Lung microvascular endothelial cell (primary cell): ENCODE measurements around the gene NOX3. TPM values are rescaled to one million over a fixed set of nuclear protein-coding genes. Genes with fewer than 3 reads are reported as not detected.
"Not testable (repeated sequence)": the region's sequence is repeated elsewhere in the genome, so short reads cannot be mapped to it uniquely, and the experiment has no call there.

Experiments used
- DNase-seq, 2 donors: peaks; one replicate each; pipeline versions ENCODE4 v3.0.0 to v3.0.0-alpha.2; 2010; ENCODE audit warnings: low read depth in 2 of 2
- total RNA-seq: library from RNA; depleted of rRNA; stranded (reverse); fragments of >200 nt; gene quantifications from 2 replicates; pipeline ENCODE4 v1.2.1, GENCODE V29; 2014

The NOX3 gene
- total RNA-seq, 1 donor from 2014 or later = not detected

DNA sequence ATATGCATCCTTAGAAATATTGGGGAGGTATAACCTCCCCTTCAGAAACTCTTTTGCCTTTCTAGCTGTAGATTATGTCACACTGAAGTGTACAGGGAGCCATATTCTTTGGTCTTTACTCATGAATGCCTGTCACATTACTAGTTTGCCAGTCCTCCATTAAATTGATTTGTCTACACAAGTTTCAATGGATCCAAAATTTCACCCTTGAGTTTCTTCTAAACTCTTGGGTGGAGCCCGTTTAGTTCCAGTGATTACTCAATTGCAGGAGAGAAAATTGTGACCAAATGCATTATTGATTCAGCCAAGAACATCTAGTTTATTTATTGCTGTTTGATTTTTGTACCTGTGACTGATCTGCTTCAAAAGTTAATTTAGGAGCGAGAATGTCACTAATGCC is 81.0 kb downstream of the NOX3 start:
- no peak for DNase-seq

DNA sequence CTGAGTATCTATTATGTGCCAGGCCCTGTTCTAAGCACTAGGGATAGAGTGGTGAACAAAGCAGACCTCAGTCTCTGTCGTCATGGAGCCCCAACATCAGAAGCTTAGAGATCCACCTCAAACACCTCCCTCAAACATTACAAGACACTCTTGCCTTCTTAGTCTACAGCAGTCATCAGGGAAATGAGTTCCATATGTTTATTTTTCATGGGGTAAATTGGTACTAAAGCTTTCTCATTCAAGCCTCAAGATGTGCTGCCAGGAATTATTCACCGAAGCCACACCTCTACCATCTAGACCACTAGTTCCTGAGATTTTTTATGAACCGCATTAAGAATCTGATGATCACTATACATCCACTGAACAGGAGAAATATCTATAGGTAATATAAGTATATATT is 82.4 kb downstream of the NOX3 start:
- DNase-seq = no peak

DNA sequence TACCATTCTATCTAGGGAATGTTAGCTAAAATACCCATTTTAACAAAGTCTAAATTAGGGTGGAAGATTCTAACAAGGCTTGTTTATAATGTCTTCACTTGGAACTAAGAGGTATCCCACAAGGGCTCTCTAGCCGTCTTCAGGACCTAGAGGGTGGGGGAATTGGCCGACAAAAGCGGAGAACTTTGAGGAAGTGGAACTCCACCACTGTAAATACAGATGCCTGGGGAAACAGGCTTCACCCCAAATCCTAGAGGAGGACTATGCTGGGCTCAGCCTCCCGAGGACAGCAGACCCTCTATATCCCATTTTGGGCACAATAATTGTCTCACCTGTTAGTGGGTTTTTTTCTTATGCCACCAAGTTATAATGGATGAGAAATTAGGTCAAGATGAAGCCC is 83.4 kb downstream of the NOX3 start:
- no peak for DNase-seq

DNA sequence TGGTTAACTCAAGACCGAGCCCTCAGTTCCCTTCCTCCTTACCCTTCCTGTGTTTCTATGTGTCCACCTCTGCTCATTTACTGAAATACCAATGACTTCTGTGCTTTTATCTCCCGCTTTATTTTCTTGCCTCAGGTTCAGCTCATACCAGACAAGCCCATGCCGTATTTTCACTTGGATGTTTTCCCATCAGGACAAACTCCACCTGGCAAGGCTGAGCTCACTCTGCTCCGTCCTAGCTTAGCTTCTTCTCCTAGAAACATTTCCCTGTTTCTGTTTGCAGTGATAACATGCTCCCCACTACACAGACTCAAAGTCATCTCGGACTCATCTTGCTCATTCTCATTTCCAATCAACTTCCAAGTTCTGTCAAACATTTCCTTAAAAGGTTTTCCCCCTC is 84.4 kb downstream of the NOX3 start:
- DNase-seq = no peak

DNA sequence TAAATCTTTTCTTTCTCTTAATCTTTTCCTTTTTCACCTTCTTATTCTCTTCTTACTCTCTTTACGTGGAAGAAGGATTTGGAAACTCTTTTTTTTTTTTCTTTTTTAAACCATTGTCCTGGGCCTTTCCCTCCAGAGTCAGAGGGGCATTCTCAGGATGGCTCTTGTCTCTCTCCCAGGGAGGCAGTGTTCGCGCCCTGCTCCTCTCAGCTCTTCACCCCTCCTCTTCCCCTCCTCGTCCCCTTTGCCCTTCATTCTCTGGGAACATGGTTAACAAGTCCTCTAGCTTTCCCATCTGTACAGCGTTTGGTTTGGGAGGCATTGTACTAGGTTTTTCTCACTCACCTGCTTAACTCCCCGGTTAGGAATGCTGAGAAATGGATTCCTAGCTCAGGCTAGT is 89.3 kb downstream of the NOX3 start:
- no peak for DNase-seq

DNA sequence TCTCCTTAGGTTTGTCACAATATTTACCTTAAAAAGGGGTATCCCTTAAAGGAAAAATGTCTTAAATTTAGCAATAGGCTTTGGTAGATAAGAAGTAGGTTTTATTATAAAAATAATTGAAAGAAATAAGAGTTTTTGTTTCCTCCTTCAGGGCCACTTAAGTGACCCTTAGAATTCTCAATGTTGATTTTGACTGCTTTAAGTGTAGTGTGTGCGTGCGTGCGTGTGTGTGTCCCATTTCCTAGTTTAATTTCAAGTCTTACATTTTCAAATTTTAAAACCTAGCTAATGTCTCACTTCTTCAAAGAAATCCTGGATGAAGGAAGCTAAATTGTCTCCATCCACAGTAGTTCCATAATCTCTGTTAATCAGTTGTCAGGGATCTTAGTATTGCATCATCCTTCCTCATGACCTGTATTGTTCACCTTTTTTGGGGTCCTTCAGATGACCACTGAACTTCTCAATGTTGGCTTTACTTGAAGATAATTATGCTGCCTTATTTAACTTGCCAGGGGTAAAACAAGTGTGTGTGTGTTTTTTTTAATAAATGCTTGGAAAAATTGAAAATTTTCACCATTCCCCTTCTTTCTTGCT is 90.7 kb downstream of the NOX3 start:
- no peak for DNase-seq

DNA sequence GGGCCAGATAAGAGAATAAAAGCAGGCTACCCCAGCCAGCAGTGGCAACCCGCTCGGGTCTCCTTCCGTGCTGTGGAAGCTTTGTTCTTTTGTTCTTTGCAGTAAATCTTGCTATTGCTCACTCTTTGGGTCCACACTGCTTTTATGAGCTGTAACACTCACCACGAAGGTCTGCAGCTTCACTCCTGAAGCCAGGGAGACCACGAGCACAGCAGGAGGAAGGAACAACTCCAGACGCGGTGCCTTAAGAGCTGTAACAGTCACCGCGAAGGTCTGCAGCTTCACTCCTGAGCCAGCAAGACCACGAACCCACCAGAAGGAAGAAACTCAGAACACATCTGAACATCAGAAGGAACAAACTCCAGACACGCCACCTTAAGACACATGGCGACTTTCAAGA is 91.6 kb downstream of the NOX3 start:
- not testable (repeated sequence) for DNase-seq

DNA sequence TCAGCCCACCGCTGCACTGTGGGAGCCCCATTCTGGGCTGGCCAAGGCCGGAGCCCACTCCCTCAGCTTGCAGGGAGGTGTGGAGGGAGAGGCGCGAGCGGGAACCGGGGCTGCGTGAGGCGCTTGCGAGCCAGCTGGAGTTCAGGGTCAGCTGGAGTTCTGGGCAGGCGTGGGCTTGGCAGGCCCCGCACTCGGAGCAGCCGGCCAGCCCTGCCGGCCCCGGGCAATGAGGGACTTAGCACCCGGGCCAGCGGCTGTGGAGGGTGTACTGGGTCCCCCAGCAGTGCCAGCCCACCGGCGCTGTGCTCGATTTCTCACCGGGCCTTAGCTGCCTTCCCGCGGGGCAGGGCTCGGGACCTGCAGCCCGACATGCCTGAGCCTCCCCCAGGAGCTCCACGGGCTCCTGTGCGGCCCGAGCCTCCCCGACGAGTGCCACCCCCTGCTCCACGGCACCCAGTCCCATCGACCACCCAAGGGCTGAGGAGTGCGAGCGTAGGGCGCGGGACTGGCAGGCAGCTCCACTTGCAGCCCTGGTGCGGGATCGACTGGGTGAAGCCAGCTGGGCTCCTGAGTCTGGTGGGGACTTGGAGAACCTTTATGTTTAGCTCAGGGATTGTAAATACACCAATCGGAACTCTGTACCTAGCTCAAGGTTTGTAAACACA is 92.5 kb downstream of the NOX3 start:
- DNase-seq = not testable (repeated sequence)

DNA sequence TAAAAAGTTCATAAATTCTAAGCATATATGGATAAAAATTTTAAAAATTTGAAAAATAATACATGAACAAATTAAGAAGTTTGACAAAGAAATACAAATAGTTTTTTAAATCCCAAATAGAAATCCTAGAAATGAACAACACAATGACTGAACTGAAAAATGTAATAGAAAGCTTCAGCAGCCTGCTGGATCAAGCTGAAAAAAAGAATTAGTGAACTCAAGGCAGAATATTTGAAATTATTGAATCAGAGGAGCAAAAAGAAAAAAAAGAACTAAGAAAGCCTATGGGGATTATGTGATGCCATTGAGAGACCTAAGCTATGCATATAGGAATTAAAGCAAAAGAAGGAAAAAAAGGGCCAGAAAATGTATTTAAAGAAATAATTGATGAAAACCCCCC is 101.5 kb downstream of the NOX3 start:
- DNase-seq = no peak

DNA sequence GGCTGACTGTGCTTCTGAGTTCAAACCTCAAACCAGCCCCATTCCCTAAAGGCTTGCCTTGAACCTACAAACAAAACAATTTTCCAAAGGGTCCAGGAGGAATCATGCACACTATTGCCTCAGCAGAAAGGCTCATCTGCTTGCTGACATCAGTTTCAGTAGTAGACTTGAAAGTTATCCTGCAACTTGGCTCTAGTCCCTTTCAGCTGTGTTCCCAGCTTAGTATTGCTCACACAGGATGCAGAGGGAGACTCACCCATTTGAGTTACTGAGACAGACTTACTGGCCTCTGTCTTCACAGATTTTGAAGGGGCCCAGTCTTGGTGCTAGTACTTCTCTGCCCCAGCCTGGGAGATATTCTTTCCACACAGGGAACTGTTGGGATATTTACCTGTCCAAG is 102.8 kb downstream of the NOX3 start:
- peak in 1 of 2 donors; percentile 49 for DNase-seq

DNA sequence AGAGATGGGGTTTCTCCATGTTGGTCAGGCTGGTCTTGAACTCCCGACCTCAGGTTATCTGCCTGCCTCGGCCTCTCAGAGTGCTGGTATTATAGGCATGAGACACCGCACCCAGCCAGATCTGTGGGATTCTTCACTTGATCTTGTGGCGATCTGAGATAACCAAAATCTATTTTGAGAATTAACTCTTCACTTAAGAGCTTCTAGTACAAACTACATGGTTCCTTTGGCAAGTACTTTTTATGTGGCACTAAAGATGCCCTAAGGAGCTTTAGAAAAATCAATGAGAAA is 103.6 kb downstream of the NOX3 start:
- no peak for DNase-seq

DNA sequence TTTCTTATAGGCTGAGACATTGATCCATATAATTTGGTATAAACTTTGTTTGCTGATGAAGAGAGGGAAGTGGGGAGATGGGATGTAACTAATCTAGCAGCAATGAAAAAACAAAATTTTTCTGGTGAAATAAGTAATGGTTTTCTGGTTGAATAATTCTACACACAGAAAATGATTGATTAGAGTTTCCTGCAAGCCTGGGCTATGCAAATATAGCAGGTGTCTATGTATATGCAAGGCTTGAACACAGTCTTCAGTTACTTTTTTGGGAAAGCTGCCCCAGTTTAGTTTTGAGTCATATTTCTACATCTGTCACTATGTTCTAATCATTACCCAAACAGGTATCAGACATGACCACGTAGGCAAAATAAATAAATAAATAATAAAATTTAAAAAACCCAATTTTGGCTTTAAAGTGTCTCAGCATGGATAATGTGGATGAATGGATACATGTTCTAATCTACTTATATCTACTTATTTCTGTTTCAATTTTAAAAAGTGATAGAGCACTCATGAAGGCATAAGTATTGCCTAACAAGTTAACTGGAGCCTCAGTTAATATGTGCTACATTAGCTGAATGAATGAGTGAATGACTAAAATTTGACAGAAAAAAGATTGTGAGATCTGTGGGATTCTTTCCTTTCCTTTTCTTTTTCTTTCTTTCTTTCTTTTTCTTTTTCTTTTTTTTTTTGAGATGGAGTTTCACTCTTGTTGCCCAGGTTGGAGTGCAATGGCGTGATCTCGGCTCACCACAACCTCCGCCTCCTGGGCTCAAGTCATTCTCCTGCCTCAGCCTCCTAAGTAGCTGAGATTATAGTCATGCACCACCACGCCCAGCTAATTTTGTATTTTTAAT is 104.1 kb downstream of the NOX3 start:
- no peak for DNase-seq

DNA sequence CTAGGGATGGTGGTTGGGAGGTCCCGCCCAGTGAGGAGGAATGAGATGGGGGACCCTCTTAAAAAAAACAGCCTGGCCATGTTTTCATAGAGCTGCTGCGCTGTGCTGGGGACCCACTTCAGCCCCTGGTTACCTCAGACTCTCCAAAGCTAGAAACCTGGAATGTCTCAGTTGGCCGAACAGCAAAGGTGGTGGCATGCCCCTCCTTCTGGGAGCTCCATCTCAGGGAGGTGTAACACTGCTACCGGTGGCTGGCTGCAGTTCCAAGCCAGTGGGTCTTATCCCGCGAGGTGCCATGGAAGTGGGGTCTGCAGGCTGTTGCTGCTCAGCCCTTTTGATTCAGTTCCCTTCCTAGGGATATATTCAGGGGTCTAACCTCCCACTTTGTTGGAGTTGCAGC is 105.7 kb downstream of the NOX3 start:
- no peak for DNase-seq

DNA sequence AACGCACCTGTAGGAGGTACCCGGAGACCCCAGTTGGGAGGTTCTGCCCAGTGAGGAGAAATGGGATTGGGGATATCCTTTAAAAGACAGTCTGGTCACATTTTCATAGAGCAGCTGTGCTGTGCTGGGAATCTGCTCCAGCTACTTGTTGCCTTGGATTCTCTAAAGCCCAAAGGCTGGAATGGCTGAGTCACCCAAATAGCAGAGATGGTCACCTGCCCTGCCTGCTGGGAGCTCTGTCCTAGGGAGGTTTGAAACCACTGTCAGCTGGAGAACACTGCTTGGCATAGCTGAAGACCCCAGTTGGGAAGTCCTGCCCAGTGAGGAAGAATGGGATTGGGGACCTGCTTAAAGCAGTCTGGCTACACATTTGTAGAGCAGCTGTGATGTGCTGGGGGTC is 106.5 kb downstream of the NOX3 start:
- DNase-seq = no peak

DNA sequence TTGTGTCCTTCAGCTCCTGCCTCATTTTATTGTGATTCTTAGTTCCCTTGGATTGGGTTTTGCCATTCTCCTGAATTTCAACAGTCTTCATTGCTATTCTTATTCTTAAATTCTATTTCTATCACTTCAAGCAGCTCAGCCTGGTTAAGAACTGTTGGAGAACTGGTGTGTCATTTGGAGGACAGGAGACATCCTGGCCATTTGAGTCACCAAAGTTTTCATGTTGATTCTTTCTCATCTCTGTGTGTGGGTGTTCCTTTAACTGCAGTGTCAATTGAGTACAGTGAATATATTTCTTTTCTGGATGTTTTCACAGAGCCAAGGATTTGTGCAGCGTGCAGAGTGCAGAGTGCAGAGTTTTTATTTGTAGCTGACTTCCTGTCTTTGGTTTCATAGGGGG is 107.8 kb downstream of the NOX3 start:
- no peak for DNase-seq

DNA sequence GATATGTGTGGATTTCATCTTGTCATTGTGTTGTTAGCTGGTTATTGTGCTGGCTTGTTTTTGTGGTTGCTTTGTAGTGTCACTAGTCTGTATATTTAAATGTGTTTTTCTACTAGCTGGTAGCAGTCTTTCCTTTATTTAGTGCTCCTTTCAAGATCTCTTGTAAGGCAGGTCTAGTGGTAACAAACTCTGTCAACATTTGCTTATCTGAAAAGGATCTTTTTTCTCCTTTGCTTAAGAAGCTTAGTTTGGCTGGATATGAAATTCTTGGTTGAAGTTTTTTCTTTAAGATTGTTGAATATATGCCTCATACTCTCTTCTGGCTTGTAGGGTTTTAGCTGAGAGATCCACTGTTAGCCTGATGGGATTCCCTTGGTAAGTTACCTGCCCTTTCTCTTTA is 108.7 kb downstream of the NOX3 start:
- no peak for DNase-seq

Other genes with a start within 250 kb of the NOX3 start
- gene CLDN20, start 191.8 kb downstream of the NOX3 start, total RNA-seq = not detected in 2 replicates
- gene TFB1M, start 141.4 kb downstream of the NOX3 start, total RNA-seq = 9.6 and 11.7 TPM in 2 replicates